ENCODE data around the gene ZNF544. TPM values are rescaled to one million over a fixed set of nuclear protein-coding genes. Genes with fewer than 3 reads are reported as not detected.
"Not testable (repeated sequence)": the region's sequence is repeated elsewhere in the genome, so short reads cannot be mapped to it uniquely, and the experiment has no call there.

Gene ZNF544
- total RNA-seq, 2 experiments from 2014 or later: 39.6 to 45.4 TPM

DNA sequence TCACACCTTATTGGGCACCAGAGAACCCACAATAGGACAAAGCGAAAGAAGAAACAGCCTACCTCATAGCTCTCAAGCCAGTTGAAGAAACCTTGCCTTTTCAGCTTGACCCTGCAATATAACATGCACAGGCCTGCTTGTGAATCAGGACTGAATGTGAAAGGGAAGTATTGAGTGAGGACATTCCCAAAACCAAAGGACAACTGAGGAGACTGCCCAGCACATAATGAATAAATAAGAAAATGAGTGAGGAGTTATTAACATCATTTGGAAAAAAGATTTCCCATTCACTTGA is 15.7 kb upstream of the ZNF544 start:
- Mint-ChIP-seq H3K9me3 (peaks cover 93% of the 10 kb centered on the region), H3K4me3 (no peak overlapping the region), H3K36me3 (peaks cover 77% of the 10 kb centered on the region), H3K27me3 (no peaks in the 10 kb centered on the region), H3K4me1 (ENCODE audit: low read depth) (no peaks in the 10 kb centered on the region), H3K27ac (no peak overlapping the region)
- no peak for DNase-seq
- intact Hi-C loops (cut with micrococcal nuclease): no loop called here
- ChIA-PET POLR2A (no interaction called here), CTCF (no interaction called here)

DNA sequence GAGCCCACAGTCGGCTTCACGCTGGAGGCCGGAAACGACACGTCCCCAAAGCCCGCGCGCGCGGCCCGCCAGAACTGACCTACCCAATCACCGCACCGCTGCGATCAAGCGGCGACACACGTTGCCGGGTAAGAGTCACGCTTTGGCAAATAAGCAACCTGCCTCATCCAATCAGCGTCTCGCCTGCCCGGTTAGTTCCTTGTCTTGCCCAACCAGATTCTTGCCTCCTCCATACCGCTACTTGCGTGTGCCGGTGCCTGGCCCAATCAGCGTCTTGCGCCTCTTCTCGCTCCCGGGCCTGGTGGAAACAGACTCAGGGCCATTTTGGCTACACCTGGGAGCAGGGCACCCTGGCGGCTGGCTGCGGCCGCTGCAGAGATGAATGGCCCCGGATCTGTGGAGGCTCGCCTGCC is 11.6 kb upstream of the ZNF544 start:
- no peak for DNase-seq
- H3K36me3 Mint-ChIP-seq: peaks cover 37% of the 10 kb centered on the region
- H3K27me3 Mint-ChIP-seq: no peaks in the 10 kb centered on the region
- no peak overlapping the region for H3K4me3 Mint-ChIP-seq
- CTCF ChIA-PET: no interaction called here
- no peaks in the 10 kb centered on the region for H3K4me1 Mint-ChIP-seq (ENCODE audit: low read depth)
- POLR2A ChIA-PET: interaction anchor here (0.5 kb wide), 1 partner anchor 360 kb away, joined by 3 read pairs; no protein-coding TSS in a partner anchor
- H3K9me3 Mint-ChIP-seq: peaks cover 53% of the 10 kb centered on the region
- intact Hi-C loops (cut with micrococcal nuclease): no loop called here
- no peak overlapping the region for H3K27ac Mint-ChIP-seq

DNA sequence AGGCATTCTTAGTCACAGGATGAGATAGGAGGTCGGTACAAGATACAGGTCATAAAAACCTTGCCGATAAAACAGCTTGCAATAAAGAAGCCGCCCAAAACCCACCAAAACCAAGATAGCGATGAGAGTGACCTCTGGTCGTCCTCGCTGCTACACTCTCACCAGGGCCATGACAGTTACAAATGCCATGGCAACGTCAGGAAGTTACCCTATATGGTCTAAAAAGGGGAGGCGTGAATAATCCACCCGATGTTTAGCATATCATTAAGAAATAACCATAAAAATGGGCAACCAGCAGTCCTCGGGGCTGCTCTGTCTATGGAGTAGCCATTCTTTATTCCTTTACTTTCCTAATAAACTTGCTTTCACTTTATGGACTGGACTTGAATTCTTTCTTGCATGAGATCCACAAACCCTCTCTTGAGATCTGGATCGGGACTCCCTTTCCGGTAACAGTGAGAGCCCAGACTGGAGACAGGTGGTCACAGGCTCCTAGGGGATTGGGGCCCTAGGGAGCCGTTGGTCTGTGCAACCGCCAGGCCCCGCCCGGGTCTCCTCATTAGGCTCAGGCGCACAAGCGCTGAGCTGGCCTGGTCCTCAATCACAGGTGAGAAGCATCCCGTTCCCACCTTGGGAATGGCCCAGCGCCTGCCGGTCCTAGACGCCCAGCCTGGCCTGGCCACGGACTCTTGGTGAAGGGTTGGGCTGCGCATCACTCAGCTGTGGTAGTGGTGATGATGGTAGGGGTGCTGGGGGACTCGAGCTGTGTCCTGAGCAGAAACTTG is 10.9 kb upstream of the ZNF544 start:
- CTCF ChIA-PET: interaction anchor here (0.6 to 1.5 kb wide), 2 partner anchors 11 to 734 kb away, joined by 3 to 6 read pairs; partner anchors contain the start of gene ZNF544
- peaks cover 49% of the 10 kb centered on the region for H3K9me3 Mint-ChIP-seq
- H3K4me3 Mint-ChIP-seq: no peak overlapping the region
- H3K4me1 Mint-ChIP-seq (ENCODE audit: low read depth): no peaks in the 10 kb centered on the region
- DNase-seq: no peak
- H3K27me3 Mint-ChIP-seq: no peaks in the 10 kb centered on the region
- intact Hi-C loops (cut with micrococcal nuclease): no loop called here
- peaks cover 32% of the 10 kb centered on the region for H3K36me3 Mint-ChIP-seq
- H3K27ac Mint-ChIP-seq: no peak overlapping the region
- POLR2A ChIA-PET: no interaction called here

DNA sequence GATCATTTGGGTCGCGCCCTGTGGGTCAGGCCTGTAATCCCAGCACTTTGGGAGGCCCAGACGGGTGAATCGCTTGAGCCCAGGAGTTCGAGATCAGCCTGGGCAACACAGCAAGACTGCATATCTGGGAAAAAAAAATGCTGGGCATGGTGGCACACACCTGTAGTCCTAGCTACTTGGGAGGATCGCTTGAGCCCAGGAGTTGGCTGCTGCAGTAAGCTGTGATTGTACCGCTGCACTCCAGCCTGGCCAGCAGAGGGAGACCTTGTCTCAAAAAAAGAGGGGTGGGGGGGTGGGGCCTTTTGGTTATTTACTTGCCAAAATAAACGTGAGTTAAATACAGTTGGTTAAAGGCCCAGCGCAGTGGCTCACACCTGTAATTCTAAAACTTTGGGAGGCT is 9.8 kb upstream of the ZNF544 start:
- ChIA-PET POLR2A (interaction anchor here (0.5 kb wide), 1 partner anchor 99 kb away, joined by 5 read pairs; no protein-coding TSS in a partner anchor), CTCF (interaction anchor here (0.7 to 1.5 kb wide), 5 partner anchors 10 to 295 kb away, joined by 3 to 6 read pairs (median 3); partner anchors contain the start of genes ZNF446 and ZNF544)
- no peaks in the 10 kb centered on the region for H3K27me3 Mint-ChIP-seq
- H3K27ac Mint-ChIP-seq: no peak overlapping the region
- H3K4me1 Mint-ChIP-seq (ENCODE audit: low read depth): no peaks in the 10 kb centered on the region
- DNase-seq: peak; percentile 63
- intact Hi-C loops (cut with micrococcal nuclease): loop anchor here (1.0 kb wide), 1 partner anchor 300 kb away; the partner anchor contains the start of gene ZBTB45
- peaks cover 22% of the 10 kb centered on the region for H3K36me3 Mint-ChIP-seq
- no peak overlapping the region for H3K4me3 Mint-ChIP-seq
- H3K9me3 Mint-ChIP-seq: peaks cover 42% of the 10 kb centered on the region

DNA sequence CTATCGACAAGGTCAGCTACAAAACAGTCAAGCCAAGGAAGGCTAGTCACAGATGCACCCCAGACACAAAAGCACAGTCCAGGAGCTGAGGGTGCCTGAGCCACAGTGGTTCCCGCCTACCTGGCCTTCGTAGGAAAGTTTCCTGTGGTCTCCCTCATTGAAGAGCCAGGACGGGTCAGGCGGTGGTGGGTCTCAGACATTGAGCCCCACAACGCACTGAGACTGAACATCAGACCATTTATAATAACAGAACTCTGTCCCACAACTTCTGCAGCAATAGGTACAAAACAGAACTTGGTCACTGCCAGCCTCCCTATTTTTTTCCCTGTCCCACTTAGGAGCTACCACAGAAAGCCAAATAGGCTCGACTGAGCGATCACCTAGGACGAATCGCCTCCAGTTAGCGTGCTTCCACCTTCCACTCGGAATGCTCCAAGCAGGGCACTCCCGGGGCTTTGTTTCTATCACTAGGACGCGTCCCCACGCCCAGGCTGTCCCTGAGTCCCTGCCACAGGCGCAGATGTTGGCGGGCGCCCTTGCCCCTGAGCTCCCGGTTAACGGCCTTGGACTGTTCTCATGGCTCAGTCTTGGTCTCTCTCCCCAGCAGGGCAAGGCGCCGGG is 640 bp upstream of the ZNF544 start:
- Mint-ChIP-seq H3K9me3 (peaks cover 32% of the 10 kb centered on the region), H3K27ac (peak overlapping the region; percentile 92), H3K4me1 (ENCODE audit: low read depth) (peaks cover 32% of the 10 kb centered on the region), H3K4me3 (peak overlapping the region; percentile 95), H3K27me3 (no peaks in the 10 kb centered on the region), H3K36me3 (peaks cover 41% of the 10 kb centered on the region)
- ChIA-PET CTCF (interaction anchor here (1.2 to 2.2 kb wide), 6 partner anchors 10 to 292 kb away, joined by 4 to 7 read pairs (median 5); partner anchors contain the start of genes ZBTB45 and ZNF8), POLR2A (interaction anchor here (0.7 to 1.3 kb wide), 4 partner anchors 38 to 119 kb away, joined by 3 to 4 read pairs (median 4); partner anchors contain the start of gene ZSCAN22)
- intact Hi-C loops (cut with micrococcal nuclease): loop anchor here (1.0 to 10.0 kb wide), 4 partner anchors 46 to 173 kb away; partner anchors contain the start of genes ERVK3-1, ZNF274 and ZNF8
- peak; percentile 11 for DNase-seq

DNA sequence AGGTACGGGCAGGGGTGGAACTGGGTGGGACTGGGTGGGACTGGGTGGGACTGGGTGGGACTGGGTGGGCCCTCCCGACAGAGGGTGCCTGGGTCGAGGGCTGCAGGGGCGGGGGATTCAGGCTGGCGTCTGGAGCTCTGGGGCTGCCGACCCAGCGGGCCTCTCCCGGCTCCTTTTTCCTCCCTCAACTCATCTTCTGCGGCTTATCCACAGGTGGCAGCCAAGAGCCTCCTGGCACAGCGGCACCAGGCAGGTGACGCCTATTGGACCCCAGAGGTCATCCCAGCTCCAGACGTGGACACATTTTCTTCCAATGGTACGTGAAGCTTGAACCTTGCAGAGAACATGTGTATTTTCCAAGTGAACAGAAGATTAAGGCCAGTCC is 533 bp downstream of the ZNF544 start:
- peak overlapping the region; percentile 92 for H3K27ac Mint-ChIP-seq

DNA sequence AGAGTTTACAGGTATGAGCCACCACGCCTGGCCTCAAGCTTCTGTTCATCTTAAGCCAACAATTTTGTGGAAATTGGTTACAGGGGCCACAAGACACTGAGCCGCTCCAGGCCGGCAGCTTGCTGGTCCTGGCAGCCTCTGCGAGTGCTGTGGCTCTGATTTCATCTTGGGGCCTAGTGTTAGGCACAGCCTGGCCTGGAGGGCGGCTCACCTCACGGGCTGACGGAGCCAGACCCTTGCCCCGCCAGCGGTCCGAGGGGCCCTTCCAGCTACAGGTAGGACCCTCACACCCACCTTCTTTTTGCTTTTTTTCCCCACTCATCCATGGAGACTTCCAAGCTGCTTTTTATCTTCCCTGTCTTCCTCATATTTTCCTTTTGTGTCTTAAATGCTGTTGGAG is 8.6 kb downstream of the ZNF544 start:
- peaks cover 70% of the 10 kb centered on the region for H3K9me3 Mint-ChIP-seq
- no peak overlapping the region for H3K4me3 Mint-ChIP-seq
- H3K27me3 Mint-ChIP-seq: no peaks in the 10 kb centered on the region
- POLR2A ChIA-PET: interaction anchor here (0.7 kb wide), 1 partner anchor 134 kb away, joined by 4 read pairs; no protein-coding TSS in a partner anchor
- intact Hi-C loops (cut with micrococcal nuclease): no loop called here
- no peak for DNase-seq
- CTCF ChIA-PET: no interaction called here
- no peak overlapping the region for H3K27ac Mint-ChIP-seq
- H3K36me3 Mint-ChIP-seq: peaks cover 92% of the 10 kb centered on the region
- H3K4me1 Mint-ChIP-seq (ENCODE audit: low read depth): no peaks in the 10 kb centered on the region

More for the DNA sequence above, 533 bp downstream of the ZNF544 start:
- H3K4me3 Mint-ChIP-seq: peak overlapping the region; percentile 95
- CTCF ChIA-PET: interaction anchor here (0.5 to 2.2 kb wide), 9 partner anchors 11 to 291 kb away, joined by 3 to 7 read pairs (median 4); partner anchors contain the start of genes ERVK3-1, ZBTB45, ZNF8 and ZNF837
- no peaks in the 10 kb centered on the region for H3K27me3 Mint-ChIP-seq
- POLR2A ChIA-PET: interaction anchor here (1.0 kb wide), 1 partner anchor 118 kb away, joined by 4 read pairs; no protein-coding TSS in a partner anchor
- H3K36me3 Mint-ChIP-seq: peaks cover 52% of the 10 kb centered on the region
- H3K4me1 Mint-ChIP-seq (ENCODE audit: low read depth): peaks cover 32% of the 10 kb centered on the region
- DNase-seq: peak; percentile 57
- H3K9me3 Mint-ChIP-seq: peaks cover 41% of the 10 kb centered on the region
- intact Hi-C loops (cut with micrococcal nuclease): loop anchor here (2.0 to 10.0 kb wide), 3 partner anchors 46 to 76 kb away; partner anchors contain the start of genes ERVK3-1, ZNF274 and ZNF8

DNA sequence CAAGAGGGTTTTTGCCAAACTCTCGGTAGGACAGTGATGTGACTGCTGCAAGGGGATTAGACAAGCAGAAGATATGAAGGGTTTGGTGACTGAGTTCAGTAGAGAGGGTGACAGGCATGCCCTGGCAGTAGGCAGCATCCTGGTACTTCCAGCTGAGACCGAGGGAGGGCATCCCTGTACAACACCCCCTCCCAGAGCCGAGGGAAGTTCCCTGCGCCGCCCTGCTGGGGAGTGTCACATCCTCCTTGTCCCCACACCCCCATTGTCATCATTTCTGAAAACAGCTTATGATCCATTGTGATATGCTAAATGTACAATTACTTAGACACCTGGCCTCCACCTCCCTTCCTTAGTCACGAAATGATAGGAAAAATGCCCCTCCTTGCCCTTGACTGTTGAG is 14.6 kb downstream of the ZNF544 start:
- H3K36me3 Mint-ChIP-seq: peaks cover 98% of the 10 kb centered on the region
- CTCF ChIA-PET: no interaction called here
- H3K9me3 Mint-ChIP-seq: peaks cover 77% of the 10 kb centered on the region
- H3K27ac Mint-ChIP-seq: no peak overlapping the region
- no peak for DNase-seq
- POLR2A ChIA-PET: interaction anchor here (0.5 kb wide), 1 partner anchor 280 kb away, joined by 4 read pairs; no protein-coding TSS in a partner anchor
- no peaks in the 10 kb centered on the region for H3K27me3 Mint-ChIP-seq
- intact Hi-C loops (cut with micrococcal nuclease): no loop called here
- H3K4me3 Mint-ChIP-seq: no peak overlapping the region
- no peaks in the 10 kb centered on the region for H3K4me1 Mint-ChIP-seq (ENCODE audit: low read depth)

DNA sequence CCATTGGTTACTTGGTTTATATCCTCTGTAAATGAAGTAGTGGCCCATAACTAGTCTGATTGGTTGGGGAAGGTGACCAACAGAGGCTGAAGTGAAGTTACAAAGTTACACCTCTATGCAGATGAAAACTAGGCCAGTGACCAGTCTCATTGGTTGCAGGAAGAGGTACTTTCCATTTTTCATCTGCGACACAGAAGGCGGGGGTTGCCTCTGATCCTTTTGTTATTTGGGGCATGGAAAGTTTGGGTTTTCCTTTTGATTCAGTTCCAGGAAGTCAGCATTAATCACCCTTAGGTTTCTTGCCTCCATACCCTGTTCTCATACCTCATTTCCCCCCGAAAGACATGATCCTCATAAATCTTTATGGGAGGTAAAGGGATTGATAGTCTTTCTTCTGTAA is 20.2 kb downstream of the ZNF544 start:
- intact Hi-C loops (cut with micrococcal nuclease): no loop called here
- Mint-ChIP-seq H3K36me3 (peaks cover 99% of the 10 kb centered on the region), H3K27ac (peak overlapping the region; percentile 58), H3K9me3 (peaks cover 83% of the 10 kb centered on the region), H3K4me1 (ENCODE audit: low read depth) (no peaks in the 10 kb centered on the region), H3K27me3 (no peaks in the 10 kb centered on the region), H3K4me3 (no peak overlapping the region)
- POLR2A ChIA-PET: no interaction called here
- CTCF ChIA-PET: no interaction called here
- no peak for DNase-seq

DNA sequence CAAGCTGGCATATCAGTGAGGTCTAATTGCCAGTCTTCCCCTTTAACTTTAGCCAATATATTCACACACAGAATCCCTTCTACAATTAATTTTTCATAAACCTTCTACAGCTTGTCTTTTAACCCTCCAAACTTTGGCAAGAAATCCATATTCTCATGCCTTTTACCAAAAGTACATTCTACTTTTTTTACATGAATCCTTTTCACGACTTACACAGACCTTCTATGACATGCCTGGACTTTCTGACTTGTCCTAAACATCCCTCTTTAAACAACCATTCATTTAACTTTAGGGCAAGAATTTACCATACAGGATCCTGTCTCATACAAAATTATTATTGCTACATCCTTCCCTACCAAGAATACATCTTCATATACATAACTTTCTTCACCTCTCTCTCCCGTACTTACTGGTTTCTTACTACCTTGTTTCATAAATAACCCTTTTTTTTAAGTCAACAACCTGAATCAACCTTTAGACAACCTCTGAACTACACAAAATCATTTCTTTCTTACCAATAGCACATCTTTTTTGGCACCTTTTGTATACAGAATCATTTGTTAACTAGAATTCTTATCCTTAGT is 23.5 kb downstream of the ZNF544 start:
- no peak overlapping the region for H3K27ac Mint-ChIP-seq
- DNase-seq: no peak
- H3K9me3 Mint-ChIP-seq: peaks cover 82% of the 10 kb centered on the region
- H3K4me1 Mint-ChIP-seq (ENCODE audit: low read depth): no peaks in the 10 kb centered on the region
- peaks cover 99% of the 10 kb centered on the region for H3K36me3 Mint-ChIP-seq
- CTCF ChIA-PET: no interaction called here
- POLR2A ChIA-PET: no interaction called here
- H3K27me3 Mint-ChIP-seq: no peaks in the 10 kb centered on the region
- intact Hi-C loops (cut with micrococcal nuclease): loop anchor here (10.0 kb wide), 1 partner anchor 57 kb away; no protein-coding TSS in a partner anchor
- H3K4me3 Mint-ChIP-seq: no peak overlapping the region

DNA sequence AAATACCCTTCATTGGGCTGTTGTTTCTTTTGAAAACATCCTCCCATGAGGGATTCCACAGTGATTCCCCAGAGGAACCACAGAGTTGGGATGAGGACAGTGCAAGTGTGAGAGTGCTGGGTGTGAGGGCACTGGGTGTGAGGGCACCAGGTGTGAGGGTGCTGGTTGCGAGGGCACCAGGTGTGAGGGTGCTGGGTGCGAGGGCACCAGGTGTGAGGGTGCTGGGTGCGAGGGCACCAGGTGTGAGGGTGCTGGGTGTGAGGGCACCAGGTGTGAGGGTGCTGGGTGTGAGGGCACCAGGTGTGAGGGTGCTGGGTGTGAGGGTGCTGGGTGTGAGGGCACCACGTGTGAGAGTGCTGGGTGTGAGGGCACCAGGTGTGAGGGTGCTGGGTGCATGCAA is 29.5 kb downstream of the ZNF544 start:
- H3K27ac Mint-ChIP-seq; H3K4me1 Mint-ChIP-seq (ENCODE audit: low read depth); H3K4me3 Mint-ChIP-seq; H3K27me3 Mint-ChIP-seq; POLR2A ChIA-PET; CTCF ChIA-PET; DNase-seq: not testable (repeated sequence)
- H3K36me3 Mint-ChIP-seq: peaks cover 98% of the 10 kb centered on the region
- intact Hi-C loops (cut with micrococcal nuclease): loop anchor here (10.0 kb wide), 1 partner anchor 63 kb away; no protein-coding TSS in a partner anchor
- peaks cover 93% of the 10 kb centered on the region for H3K9me3 Mint-ChIP-seq

DNA sequence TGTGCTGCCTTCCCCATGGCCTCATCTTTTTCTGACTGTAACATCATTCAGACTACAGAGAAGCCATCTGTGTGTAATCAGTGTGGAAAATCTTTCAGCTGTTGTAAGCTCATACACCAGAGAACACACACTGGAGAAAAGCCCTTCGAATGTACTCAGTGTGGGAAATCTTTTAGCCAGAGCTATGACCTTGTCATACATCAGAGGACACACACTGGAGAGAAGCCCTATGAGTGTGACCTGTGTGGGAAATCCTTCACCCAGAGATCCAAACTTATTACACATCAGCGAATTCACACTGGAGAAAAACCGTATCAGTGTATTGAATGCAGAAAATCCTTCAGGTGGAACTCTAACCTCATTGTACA is 32.9 kb downstream of the ZNF544 start:
- CTCF ChIA-PET: interaction anchor here (0.8 to 1.9 kb wide), 2 partner anchors 17 to 48 kb away, joined by 3 to 5 read pairs; partner anchors contain the start of gene ZNF8
- H3K9me3 Mint-ChIP-seq: peaks cover 91% of the 10 kb centered on the region
- POLR2A ChIA-PET: interaction anchor here (0.6 kb wide), 1 partner anchor 78 kb away, joined by 3 read pairs; the partner anchor contains the start of gene ZNF274

More for the DNA sequence above, 32.9 kb downstream of the ZNF544 start:
- no peak overlapping the region for H3K4me3 Mint-ChIP-seq
- H3K27me3 Mint-ChIP-seq: no peaks in the 10 kb centered on the region
- H3K4me1 Mint-ChIP-seq (ENCODE audit: low read depth): no peaks in the 10 kb centered on the region
- intact Hi-C loops (cut with micrococcal nuclease): no loop called here
- DNase-seq: no peak
- H3K36me3 Mint-ChIP-seq: peaks cover 94% of the 10 kb centered on the region
- no peak overlapping the region for H3K27ac Mint-ChIP-seq

Data from activated CD4-positive, alpha-beta memory T cell treated with anti-CD3 and anti-CD28 coated beads for 36 hours (primary cell).